Neural crest cell (in vitro differentiated cells): ENCODE results near the gene NMNAT3. TPM values are rescaled to one million over a fixed set of nuclear protein-coding genes. Genes with fewer than 3 reads are reported as not detected.

Source experiments
- DNase-seq: peaks from one replicate; pipeline ENCODE4 v3.0.0; 2021; ENCODE audit warnings: low read depth, mixed read lengths, low spot score
- H3K27ac Mint-ChIP-seq: one replicate; pipeline ENCODE4 v1.8.0; 2021; ENCODE audit warnings: mild to moderate bottlenecking, mixed read lengths; ENCODE audit not compliant: unreplicated experiment
- H3K27me3 Mint-ChIP-seq: 2 replicates; pipeline ENCODE4 v1.8.0; 2021; ENCODE audit warnings: low read depth, mild to moderate bottlenecking, mixed read lengths
- H3K36me3 Mint-ChIP-seq: 2 replicates; pipeline ENCODE4 v1.8.0; 2021; ENCODE audit warnings: low read depth, mild to moderate bottlenecking, mixed read lengths
- H3K4me1 Mint-ChIP-seq: 2 replicates; pipeline ENCODE4 v1.8.0; 2021; ENCODE audit warnings: mixed read lengths
- H3K4me3 Mint-ChIP-seq: one replicate; pipeline ENCODE4 v1.8.0; 2021; ENCODE audit warnings: mild to moderate bottlenecking, mixed read lengths
- H3K9me3 Mint-ChIP-seq: 2 replicates; pipeline ENCODE4 v1.8.0; 2021; ENCODE audit warnings: mixed read lengths
- total RNA-seq: library from RNA; stranded (reverse); gene quantifications from 2 replicates; pipeline ENCODE4 v1.2.1, GENCODE V29; 2021
- TF ChIP-seq, protein P1 (sequence below): fragments of 200-600 bp; sonication (generic); conservative IDR thresholded peaks from 2 replicates; pipeline ENCODE4 v1.5.0; 2021; ENCODE audit warnings: antibody characterized with exemption, mild to moderate bottlenecking

NMNAT3 gene
- total RNA-seq, 1 donor from 2014 or later, result 2.5 TPM

DNA sequence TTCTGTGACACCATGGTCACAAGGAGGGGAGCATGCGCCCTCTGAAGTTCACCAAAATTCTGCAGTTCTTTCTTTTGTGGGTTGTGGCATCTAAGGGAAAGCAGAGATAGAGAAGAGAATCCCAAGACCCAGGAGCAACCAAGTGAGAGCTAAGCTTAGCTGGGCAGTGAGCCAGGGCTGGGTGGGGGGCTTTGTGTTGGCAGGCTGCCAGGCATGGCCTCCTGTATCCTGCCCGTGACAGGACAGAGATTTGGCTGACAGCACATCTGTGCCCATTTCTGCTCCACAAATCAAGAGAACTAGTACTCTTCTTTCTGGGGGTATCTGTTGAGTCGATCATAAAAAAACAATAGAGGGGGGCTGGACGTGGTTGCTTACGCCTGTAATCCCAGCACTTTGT, 66.2 kb downstream of the NMNAT3 start:
- H3K9me3 Mint-ChIP-seq, result no peaks in the 10 kb centered on the region
- H3K36me3 Mint-ChIP-seq, result no peaks in the 10 kb centered on the region
- H3K4me3 Mint-ChIP-seq, result no peak overlapping the region
- no peaks in the 10 kb centered on the region for H3K27me3 Mint-ChIP-seq
- DNase-seq, result no peak
- no peak overlapping the region for H3K27ac Mint-ChIP-seq
- peaks cover 5% of the 10 kb centered on the region for H3K4me1 Mint-ChIP-seq
- TF ChIP-seq, protein P1, sequence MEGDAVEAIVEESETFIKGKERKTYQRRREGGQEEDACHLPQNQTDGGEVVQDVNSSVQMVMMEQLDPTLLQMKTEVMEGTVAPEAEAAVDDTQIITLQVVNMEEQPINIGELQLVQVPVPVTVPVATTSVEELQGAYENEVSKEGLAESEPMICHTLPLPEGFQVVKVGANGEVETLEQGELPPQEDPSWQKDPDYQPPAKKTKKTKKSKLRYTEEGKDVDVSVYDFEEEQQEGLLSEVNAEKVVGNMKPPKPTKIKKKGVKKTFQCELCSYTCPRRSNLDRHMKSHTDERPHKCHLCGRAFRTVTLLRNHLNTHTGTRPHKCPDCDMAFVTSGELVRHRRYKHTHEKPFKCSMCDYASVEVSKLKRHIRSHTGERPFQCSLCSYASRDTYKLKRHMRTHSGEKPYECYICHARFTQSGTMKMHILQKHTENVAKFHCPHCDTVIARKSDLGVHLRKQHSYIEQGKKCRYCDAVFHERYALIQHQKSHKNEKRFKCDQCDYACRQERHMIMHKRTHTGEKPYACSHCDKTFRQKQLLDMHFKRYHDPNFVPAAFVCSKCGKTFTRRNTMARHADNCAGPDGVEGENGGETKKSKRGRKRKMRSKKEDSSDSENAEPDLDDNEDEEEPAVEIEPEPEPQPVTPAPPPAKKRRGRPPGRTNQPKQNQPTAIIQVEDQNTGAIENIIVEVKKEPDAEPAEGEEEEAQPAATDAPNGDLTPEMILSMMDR, result no peak

DNA sequence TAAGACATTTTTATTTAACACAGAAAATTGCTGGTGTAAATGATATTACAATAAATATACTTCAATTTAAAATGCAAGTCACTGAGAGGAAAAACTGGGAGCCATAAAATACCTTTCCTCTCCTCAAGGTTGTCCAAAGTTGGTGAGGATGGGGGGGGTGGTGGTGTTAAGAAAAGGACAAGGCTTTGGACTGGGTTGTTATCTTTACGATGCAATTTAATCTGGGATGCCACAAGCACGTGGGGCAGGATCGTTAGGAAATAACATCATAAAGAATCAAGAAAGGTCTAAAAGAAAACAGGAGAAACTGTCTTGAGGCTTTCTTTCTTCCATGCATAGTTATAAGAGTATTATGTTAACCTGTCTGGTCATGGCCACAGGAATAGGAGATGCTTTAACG, 66.9 kb downstream of the NMNAT3 start:
- Mint-ChIP-seq H3K27me3 (no peaks in the 10 kb centered on the region), H3K4me3 (no peak overlapping the region), H3K27ac (no peak overlapping the region), H3K9me3 (no peaks in the 10 kb centered on the region), H3K4me1 (peaks cover 5% of the 10 kb centered on the region), H3K36me3 (no peaks in the 10 kb centered on the region)
- TF ChIP-seq, protein P1, result no peak
- DNase-seq, result no peak

GRCh38 chr3:139608924-139609323, 68.8 kb downstream of the NMNAT3 start:
- Mint-ChIP-seq H3K4me1 (peaks cover 5% of the 10 kb centered on the region), H3K4me3 (no peak overlapping the region), H3K9me3 (no peaks in the 10 kb centered on the region), H3K36me3 (no peaks in the 10 kb centered on the region), H3K27ac (no peak overlapping the region), H3K27me3 (no peaks in the 10 kb centered on the region)
- TF ChIP-seq, protein P1, result no peak
- DNase-seq, result no peak

DNA sequence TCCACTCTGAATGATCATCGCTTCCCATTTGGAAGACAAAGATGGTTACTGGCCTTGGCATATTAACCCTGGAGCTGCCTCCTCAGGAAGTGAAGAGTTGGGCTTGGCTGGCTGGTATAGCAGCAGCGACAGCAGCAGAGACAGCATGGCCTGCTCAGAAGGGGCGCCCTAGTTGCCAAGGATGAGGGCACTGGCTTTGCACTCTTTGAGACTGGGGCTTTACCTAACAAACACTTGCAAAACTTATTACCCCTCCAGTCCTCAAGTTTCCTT, 69.7 kb downstream of the NMNAT3 start:
- H3K36me3 Mint-ChIP-seq, result no peaks in the 10 kb centered on the region
- DNase-seq, result no peak
- no peaks in the 10 kb centered on the region for H3K27me3 Mint-ChIP-seq
- H3K27ac Mint-ChIP-seq, result no peak overlapping the region
- H3K4me3 Mint-ChIP-seq, result no peak overlapping the region
- H3K4me1 Mint-ChIP-seq, result peaks cover 5% of the 10 kb centered on the region
- no peaks in the 10 kb centered on the region for H3K9me3 Mint-ChIP-seq
- TF ChIP-seq, protein P1, result no peak

- TF ChIP-seq, protein P1, result no peak
- Mint-ChIP-seq H3K4me1 (peaks cover 5% of the 10 kb centered on the region), H3K27ac (no peak overlapping the region), H3K36me3 (no peaks in the 10 kb centered on the region), H3K4me3 (no peak overlapping the region), H3K27me3 (no peaks in the 10 kb centered on the region), H3K9me3 (no peaks in the 10 kb centered on the region)
- DNase-seq, result no peak
Measured at GRCh38 chr3:139607257-139608107, 70.3 kb downstream of the NMNAT3 start.
